ENCODE data around the gene CARF.
"Not testable (repeated sequence)": the region's sequence is repeated elsewhere in the genome, so short reads cannot be mapped to it uniquely, and the experiment has no call there.

CARF gene

GRCh38 chr2:202941771-202942170 is 29.7 kb downstream of the CARF start:
- no peak for DNase-seq

DNA sequence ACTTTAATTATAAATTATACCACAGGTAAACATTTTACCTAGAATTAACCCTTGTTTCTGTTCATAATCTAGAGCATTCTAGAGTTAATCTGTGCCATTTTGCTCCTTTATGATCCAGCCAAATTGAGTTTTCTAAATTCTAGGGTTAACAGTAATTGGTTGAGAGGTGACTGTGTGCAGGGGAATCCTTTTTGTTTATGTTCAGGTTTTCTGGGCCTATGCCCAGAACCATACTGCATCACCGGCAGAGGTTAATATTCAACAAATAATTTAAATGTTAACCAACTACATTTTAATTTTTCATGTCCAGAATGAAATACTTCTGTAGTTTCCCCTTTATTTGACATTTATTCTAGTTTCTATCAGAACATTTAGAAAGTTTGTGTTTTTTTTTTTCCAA is 32.3 kb downstream of the CARF start:
- no peak for DNase-seq

- no peak for DNase-seq
Measured at GRCh38 chr2:202944816-202945215, 32.7 kb downstream of the CARF start.

GRCh38 chr2:202945497-202945896 is 33.4 kb downstream of the CARF start:
- no peak for DNase-seq

DNA sequence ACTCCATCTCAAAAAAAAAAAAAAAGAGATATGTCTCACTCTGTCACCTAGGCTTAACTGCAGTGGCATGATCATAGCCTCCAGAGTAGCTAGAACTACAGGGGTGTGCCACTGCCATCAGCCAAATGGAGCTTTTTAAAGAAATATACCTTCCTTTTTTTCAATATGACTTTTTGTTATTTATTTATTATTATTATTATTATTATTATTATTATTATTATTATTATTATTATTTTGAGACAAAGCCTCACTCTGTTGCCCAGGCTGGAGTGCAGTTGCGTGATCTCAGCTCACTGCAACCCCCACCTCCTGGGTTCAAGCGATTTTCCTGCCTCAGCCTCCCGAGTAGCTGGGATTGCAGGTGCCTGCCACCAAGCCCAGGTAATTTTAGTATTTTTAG is 37.3 kb downstream of the CARF start:
- DNase-seq, result not testable (repeated sequence)

DNA sequence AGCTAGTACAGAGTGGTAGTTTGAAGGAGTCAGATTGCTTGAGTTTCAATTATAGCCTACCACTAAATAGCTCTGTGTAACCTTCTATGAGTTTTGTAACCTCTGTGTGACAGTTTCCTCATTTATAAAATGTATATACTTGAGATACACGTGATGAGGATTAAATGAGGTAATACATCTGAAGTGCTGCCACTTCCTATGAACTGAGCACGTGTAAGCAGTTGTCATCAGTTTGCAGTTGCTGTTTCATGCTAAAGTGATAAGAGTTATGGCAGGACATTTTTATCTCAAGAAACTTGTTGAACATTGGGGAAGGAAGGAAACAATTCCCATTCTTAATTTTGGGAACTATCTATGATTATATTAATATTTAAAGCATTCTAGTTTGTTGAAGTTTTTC is 38.5 kb downstream of the CARF start:
- DNase-seq, result no peak

- no peak for DNase-seq
Measured at GRCh38 chr2:202960524-202960923, 48.4 kb downstream of the CARF start.

GRCh38 chr2:202963712-202964111 is 51.6 kb downstream of the CARF start:
- DNase-seq, result no peak

- DNase-seq, result no peak
Measured at GRCh38 chr2:202965810-202966460, 53.9 kb downstream of the CARF start.

GRCh38 chr2:202969404-202969803 is 57.3 kb downstream of the CARF start:
- not testable (repeated sequence) for DNase-seq

- DNase-seq, result no peak
Measured at GRCh38 chr2:202976809-202977208, 64.7 kb downstream of the CARF start.

DNA sequence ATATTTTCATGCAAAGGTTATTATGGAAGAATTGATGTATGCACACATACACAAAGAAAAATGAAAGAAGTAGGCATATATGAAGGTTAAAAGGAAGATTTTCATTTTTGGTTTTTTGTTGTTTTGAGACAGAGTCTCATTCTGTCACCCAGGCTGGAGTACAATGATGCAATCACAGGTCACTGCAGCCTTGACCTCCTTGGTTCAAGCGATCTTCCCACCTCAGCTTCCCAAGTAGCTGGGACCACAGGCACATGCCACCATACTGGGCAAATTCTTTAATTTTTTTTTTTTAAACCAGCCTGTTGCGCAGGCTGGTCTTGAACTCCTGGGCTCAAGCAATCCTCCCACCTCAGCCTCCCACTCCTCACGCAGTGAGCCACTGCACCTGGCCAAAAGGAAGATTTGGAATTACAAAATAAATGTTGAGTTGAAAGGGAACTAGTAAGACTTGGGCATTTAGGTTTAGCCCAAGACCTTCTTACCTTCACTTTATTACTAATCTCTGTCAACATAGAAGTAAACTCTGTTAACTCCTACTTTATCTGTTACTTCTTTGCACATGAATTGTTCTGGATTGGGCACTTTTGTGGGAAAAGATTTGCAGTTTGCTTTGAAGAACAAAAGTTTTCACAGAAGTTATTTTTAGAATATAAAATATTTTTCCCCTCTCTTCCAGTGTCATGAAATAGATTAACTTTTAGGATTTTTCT is 70.9 kb downstream of the CARF start:
- no peak for DNase-seq

- no peak for DNase-seq
Measured at GRCh38 chr2:202989749-202990148, 77.7 kb downstream of the CARF start.

DNA sequence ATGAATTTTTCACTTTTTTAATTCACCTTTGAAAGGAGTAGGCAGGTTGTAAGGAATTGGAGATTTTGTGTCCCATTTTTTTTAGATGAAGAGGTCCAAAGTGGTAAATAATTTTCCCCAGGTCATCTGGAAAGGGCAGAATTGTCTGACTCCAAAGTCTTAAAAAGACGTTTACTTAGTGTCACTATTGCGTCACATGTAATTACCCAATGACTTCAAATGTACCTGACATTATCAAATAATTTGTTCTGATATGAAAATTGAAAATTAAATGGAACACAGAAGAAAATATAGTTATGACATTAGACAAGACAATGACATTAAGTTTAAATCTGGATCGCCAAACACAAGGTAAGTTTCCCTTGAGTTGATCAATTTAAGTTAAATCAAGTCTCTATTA is 78.4 kb downstream of the CARF start:
- no peak for DNase-seq

DNA sequence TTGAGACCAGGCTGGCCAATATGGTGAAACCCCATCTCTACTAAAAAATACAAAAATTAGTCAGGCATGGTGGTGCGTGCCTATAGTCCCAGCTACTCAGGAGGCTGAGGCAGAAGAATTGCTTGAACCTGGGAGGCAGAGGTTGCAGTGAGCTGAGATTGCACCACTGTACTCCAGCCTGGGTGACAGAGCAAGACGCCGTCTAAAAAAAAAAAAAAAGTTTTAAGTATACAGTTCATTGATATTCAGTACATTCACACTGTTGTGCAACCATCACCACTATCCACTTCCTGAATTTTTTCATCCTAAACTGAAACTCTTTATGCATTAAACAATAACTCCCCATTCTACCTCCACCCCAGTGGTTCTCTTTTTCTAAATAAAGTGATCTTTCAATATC is 85.0 kb downstream of the CARF start:
- DNase-seq, result not testable (repeated sequence)

- DNase-seq, result no peak
Measured at GRCh38 chr2:203002054-203002821, 90.2 kb downstream of the CARF start.

DNA sequence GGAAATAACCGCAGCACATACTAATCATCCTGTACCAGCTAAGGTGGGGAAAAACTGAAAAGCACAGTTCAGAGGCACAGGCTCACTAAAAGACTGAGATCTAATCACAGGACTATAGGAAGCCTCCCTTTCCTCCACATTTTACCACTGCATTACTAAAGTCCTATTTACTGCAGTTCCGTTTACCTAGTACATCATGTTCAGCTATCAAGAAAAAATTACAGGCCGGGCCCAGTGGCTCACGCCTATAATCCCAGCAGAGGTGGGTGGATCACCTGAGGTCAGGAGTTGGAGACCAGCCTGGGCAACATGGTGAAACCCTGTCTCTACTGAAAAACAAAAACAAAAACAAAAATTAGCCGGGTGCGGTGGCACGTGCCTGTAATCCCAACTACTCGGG is 91.6 kb downstream of the CARF start:
- DNase-seq, result no peak

GRCh38 chr2:203014456-203015199 is 102.6 kb downstream of the CARF start, which contains the start of gene NBEAL1:
Gene NBEAL1 (plus strand): TSS chr2:203014875. CDS start chr2:203016385, 1,510 bp downstream.
- DNase-seq, result peak; percentile 86

GRCh38 chr2:203016716-203017115 is 104.6 kb downstream of the CARF start:
- DNase-seq, result no peak

GRCh38 chr2:203018181-203018580 is 106.1 kb downstream of the CARF start:
- DNase-seq, result no peak

DNA sequence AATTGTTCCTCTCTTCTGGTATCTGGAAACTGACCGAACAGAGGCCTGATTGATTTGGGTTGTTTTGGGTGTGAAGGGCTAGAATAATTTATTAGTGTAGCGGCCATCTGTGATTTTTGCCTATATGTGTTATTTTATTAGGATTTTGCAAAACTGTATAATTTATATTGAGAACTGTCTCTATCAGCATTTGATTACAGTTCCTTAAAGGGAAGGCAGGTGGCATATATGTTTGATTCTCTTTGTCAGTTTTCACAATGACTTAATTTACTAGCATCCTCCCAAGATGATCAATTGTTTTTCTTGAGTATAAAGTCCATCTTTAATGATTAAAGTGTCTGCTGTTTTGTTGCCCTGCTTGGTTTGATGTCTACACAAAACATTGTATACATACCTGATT is 107.1 kb downstream of the CARF start:
- DNase-seq, result no peak

GRCh38 chr2:203021991-203022390 is 109.9 kb downstream of the CARF start:
- no peak for DNase-seq

DNA sequence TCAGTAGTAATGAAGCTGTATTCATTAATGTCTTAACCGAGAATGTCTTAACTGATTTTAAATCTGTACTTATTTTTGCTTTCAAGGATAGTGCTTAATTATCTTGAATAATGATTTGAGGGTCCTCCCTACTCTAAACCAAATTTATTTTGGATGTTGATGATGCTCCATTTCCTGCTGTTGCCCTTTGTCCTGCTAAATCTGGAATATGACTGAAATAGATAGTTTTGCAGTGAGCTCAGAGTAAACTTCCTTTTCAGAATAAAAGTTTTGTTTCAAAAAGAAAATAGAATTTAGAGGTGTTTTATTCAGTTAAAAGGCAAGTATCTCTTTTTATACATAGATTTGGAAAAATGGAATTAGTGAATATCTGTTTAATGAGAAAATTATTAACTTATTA is 110.7 kb downstream of the CARF start:
- no peak for DNase-seq

Data from NCI-H1436 treated with DMSO at 0.1 percent for 48 hours (cell line).